NCI-H1417 (cell line): Measurements from ENCODE around the gene SLC5A1.
"Not testable (repeated sequence)": the region's sequence is repeated elsewhere in the genome, so short reads cannot be mapped to it uniquely, and the experiment has no call there.

Experiments used
- DNase-seq, 3 experiments: peaks; one replicate each; lab custom pipeline; 2025; lab: John Stamatoyannopoulos, UW

SLC5A1 gene

DNA sequence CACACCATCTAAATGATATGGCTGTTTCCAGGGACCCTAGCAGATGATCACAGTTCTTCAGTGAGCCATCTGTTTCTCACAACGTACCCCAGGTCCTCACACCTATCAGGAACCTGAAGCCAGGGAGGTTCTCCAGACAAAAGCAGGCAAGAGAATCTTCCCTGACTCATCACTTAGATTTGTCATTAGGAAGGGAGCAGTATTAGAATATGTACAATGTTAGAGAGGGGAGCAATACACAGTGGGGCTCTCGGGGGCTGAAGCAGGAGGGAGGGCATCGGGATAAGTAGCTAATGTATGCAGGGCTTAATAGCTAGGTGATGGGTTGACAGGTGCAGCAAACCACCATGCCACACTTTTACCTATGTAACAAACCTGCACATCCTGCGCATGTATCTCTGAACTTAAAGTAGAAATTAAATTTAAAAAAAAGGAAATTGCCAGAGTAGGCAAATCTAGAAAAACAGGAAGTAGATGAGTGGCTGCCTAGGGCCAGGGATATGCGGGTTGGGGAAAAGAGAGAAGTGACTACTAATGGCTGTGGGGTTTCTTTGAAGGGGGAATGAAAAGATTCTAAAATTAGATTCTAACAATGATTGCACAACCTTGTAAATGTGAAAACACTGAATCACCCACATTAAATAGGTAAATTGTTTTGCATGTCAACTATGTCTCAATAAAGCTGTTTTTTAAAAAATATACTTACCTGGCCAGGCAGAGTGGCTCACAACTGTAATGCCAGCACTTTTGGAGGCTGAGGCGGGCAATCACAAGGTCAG is 101.6 kb downstream of the SLC5A1 start:
- no peak for DNase-seq

DNA sequence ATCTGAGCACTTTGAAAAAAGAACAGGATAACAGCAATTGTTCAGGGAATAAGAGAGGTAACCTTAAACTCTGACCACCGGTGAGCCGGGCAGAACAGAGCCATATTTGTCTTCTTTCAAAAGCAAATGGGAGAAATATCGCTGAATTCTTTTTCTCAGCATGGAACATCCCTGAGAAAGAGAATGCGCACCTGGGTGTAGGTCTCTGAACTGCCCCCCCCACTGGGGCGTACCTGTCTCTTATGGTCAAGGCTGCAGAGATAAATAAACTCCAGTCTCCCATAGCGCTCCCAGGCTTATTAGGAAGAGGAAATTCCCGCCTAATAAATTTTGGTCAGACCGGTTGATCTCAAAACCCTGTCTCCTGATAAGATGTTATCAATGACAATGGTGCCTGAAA is 104.1 kb downstream of the SLC5A1 start:
- not testable (repeated sequence) for DNase-seq

DNA sequence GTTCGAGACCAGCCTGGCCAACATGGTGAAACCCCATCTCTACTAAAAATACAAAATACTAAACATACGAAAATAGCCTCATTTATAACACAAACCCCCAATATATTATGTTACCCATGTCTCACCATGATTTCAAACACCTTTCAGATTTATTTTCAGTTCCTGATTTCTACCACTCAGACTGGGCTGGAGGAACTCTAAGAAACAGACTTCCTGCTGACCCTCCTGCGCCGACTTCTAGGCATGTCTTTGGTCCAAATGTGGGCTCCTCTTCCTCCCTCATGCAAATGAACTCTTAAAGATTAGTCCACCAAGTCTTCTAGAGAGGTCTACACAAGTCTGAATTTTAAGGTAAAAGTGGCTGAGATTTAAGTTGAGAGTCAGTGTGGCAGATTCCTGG is 105.3 kb downstream of the SLC5A1 start:
- DNase-seq = not testable (repeated sequence)

DNA sequence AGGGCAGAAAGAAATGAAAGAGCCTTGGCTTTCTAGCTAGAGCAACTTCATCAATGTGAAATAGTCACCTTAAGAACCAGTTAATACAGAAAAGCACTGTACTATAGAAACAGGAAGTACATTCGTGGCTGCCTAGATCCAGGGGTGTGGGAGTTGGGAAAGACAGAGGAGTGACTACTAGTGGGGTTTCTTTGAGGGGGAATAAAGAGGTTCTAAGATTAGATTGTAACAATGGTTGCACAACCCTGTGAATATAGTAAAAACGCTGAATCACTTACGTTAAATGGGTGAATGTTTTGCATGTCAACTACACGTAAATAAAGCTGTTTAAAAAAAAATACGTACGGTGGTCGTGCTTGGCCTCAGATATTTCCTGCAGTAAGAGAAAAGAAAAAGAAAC is 107.6 kb downstream of the SLC5A1 start:
- not testable (repeated sequence) for DNase-seq

DNA sequence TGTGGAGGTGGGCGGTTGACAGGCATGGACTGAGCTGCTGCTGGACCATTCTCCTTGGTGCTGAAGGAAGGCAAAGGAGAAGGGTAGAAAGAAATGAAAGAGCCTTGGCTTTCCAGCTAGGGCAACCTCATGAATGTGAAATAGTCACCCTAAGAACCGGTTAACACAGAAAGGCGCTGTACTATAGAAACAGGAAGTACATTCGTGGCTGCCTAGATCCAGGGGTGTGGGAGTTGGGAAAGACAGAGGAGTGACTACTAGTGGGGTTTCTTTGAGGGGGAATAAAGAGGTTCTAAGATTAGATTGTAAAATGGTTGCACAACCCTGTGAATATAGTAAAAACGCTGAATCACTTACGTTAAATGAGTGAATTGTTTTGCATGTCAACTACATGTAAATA is 108.6 kb downstream of the SLC5A1 start:
- DNase-seq = not testable (repeated sequence)

DNA sequence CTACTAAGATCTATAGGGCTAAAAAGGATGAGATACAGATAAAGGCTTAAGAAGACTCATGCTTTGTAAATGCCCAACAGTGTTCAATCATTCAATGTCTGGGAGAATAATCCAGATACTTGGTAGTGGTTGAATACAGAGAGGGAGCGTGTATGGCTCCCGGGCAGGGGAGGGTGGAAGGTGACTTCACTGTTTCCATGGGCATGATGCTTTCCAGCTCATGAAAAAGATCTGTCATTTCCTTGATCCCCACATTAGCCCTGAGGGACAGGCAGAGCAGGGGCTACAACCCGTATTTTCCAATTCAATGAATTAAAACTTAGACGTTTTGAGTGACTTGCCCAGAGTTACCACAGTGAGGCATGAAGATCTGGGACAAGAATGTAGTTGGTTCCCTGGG is 111.7 kb downstream of the SLC5A1 start:
- not testable (repeated sequence) for DNase-seq

DNA sequence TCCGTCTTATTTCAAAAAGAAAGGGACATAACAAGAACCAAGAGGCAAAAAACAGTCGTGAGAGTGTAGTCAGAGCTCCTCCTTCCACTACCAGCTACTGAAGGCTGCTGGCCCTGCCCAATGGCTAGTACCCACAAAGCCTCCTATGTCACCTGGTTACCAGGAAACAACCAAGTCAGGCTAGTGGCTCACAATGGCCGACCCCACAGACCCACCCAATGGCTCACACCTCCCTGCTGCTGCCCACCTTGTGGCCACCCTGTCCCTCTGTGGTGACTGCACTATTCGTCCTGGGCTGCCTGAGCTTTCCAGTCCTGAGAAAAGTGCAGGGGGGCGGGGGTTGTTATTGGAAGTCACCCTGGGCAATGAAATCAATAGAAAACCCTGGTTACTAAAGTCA is 114.6 kb downstream of the SLC5A1 start:
- not testable (repeated sequence) for DNase-seq

DNA sequence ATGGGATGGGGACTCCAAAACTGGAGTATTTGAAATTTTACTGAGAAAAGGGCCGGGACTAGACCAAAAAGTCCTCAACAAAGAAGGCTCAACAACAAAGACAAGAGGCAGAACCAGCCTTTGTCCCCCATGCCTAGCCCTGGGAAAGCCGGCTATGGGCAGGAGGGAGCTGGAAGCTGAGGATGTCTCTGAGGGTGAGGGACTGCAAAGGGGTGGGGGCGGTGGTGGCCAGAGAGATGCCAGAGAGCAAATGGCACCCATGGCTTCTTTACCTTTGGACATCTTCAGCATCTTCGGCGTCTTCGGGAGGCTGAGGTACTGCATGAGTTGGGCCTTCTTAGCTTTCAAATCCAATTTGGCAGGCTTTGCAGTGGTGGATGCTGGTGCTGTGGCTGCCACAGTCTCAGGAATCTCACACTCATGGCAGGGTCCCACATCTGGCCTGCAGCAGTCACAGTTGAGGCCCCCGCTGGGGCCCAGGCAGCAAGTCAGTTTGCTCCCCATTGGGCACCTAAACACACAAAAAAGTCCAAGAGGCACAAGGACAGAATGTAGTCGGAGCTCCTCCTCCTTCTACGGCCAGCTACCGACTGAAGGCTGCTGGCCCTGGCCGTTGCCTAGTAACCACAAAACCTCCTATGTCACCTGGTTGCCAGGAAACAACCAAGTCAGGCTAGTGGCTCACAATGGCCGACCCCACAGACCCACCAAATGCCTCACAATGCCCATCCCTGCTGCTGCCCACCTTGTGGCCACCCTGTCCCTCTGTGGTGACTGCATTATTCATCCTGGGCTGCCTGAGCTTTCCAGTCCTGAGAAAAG is 115.9 kb downstream of the SLC5A1 start, which contains the start of gene C22orf42:
C22orf42 (minus strand) TSS at position 592 of the 822 bp plus-strand sequence; CDS start at position 504, 88 bp downstream.
- peak in 2 of 3 experiments; percentile 38 to 66 for DNase-seq

DNA sequence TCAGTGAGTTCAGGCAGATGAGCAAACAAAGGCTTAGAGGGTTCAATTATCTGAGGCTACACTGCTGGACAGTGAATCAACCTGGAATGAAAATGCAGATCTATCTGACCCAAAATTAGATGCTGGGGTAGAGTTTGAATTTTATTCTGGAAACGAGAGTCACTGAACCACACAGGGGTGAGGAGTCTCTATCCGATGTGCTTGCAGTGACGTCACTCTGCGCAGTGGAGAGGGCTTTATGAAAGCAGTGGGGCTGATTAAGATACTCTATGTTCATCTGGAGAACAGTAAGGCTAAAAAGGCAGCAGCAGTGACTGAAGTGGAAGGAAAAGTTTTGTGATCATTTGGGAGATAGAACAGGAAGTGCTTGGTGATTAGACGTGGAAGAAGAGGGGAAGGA is 117.3 kb downstream of the SLC5A1 start:
- not testable (repeated sequence) for DNase-seq
